ENCODE measurements around the gene RMRP. TPM values are rescaled to one million over a fixed set of nuclear protein-coding genes. Genes with fewer than 3 reads are reported as not detected.
A peak's percentile ranks its signal among the peaks of the same experiment; 100 is the strongest.

Gene RMRP
- total RNA-seq, result over 10,000 TPM; 14,495 to 21,271 TPM
- 10 to 100 TPM in 1 of 3 donors, not detected in 2; 33.0 TPM for polyA plus RNA-seq

DNA sequence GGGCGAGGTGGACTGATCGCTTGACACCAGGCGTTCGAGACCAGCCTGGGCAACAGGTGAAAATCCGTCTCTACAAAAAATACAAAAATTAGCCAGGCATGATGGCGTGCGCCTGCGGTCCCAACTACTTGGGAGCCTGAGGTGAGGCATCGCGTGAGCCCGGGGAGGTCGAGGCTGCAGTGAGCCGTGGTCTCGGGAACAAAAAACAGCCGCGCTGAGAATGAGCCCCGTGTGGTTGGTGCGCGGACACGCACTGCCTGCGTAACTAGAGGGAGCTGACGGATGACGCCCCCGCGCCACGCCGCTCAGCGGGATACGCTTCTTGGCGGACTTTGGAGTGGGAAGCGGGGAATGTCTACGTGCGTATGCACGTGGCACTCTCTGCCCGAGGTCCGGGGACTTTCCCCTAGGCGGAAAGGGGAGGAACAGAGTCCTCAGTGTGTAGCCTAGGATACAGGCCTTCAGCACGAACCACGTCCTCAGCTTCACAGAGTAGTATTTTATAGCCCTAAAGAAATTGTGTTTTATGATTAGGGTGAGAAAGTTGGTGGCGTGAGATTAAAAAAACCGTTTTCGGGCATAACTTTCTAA, at the start of gene RMRP:
RMRP (minus strand) TSS at position 474 of the 591 bp plus-strand sequence.
- Mint-ChIP-seq H3K9me3 (peaks cover 0 to 6% (median 0%) of the 10 kb centered on the region in 9 donors), H3K27ac (peak within 1 kb of the TSS; percentile 94 to 100 (median 98)), H3K27me3 (peaks cover 0 to 5% (median 0%) of the 10 kb centered on the region in 5 donors), H3K4me3 (peak within 1 kb of the TSS; percentile 74 to 94 (median 87)), H3K36me3 (peaks cover 4 to 29% (median 13%) of the 10 kb centered on the region in 3 donors), H3K4me1 (peaks cover 36 to 75% (median 70%) of the 10 kb centered on the region in 4 donors)
- POLR2A ChIA-PET, result interaction anchor here (0.7 to 8.7 kb wide), 20 partner anchors 11 to 1020 kb away, joined by 3 to 180 read pairs (median 6); partner anchors contain the start of genes CREB3, GBA2, RGP1 and SIGMAR1
- peak; percentile 83 to 85 for ATAC-seq
- peak in 9 of 10 donors; percentile 69 to 94 (median 89) for DNase-seq

GRCh38 chr9:35706951-35707350, 49.1 kb upstream of the RMRP start:
- Mint-ChIP-seq H3K36me3 (peaks cover 14 to 60% (median 37%) of the 10 kb centered on the region in 3 donors), H3K27ac (peak overlapping the region in 6 of 10 donors; percentile 21 to 84 (median 70)), H3K4me1 (peaks cover 0 to 10% (median 0%) of the 10 kb centered on the region in 4 donors), H3K27me3 (no peaks in the 10 kb centered on the region), H3K4me3 (no peak overlapping the region), H3K9me3 (no peaks in the 10 kb centered on the region)
- POLR2A ChIA-PET, result interaction anchor here (1.3 to 2.5 kb wide), 3 partner anchors 11 to 49 kb away, joined by 3 to 8 read pairs (median 4); partner anchors contain the start of genes CCDC107 and RMRP
- no peak for DNase-seq
- no peak for ATAC-seq

- Mint-ChIP-seq H3K4me3 (no peak overlapping the region), H3K4me1 (peaks cover 0 to 8% (median 0%) of the 10 kb centered on the region in 4 donors), H3K27me3 (no peaks in the 10 kb centered on the region), H3K27ac (peak overlapping the region in 2 of 10 donors; percentile 29 to 63), H3K36me3 (peaks cover 14 to 49% (median 34%) of the 10 kb centered on the region in 3 donors), H3K9me3 (no peaks in the 10 kb centered on the region)
- DNase-seq (no peak), ATAC-seq (no peak)
- POLR2A ChIA-PET, result interaction anchor here (1.3 to 2.5 kb wide), 2 partner anchors 10 to 48 kb away, joined by 3 to 8 read pairs; partner anchors contain the start of genes CCDC107 and RMRP
Observed at GRCh38 chr9:35705836-35706430, 48.1 kb upstream of the RMRP start.

DNA sequence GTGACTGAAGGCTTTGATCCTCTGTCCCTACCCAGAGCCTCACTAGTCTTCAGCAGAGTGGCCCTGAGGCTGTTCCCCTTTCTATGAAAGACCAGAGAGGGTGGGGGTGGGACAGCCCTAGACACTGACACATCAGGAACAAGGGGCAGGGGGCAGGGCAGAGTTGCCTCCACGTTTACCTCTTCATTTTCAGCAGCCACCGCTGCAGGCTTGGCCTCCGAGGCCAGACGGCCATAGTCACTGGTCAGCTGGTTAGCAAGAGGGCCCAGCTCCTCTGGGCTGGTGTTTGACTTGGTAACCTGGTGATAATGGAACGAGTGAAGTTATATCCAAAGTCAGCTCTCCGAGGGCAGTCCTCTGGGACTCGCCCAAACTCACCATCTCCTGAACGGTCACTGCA, 47.6 kb upstream of the RMRP start:
- DNase-seq (no peak), ATAC-seq (no peak)
- peaks cover 14 to 44% (median 29%) of the 10 kb centered on the region in 3 donors for H3K36me3 Mint-ChIP-seq
- H3K9me3 Mint-ChIP-seq, result no peaks in the 10 kb centered on the region
- peak overlapping the region in 1 of 10 donors; percentile 29 for H3K27ac Mint-ChIP-seq
- H3K4me1 Mint-ChIP-seq, result peaks cover 0 to 8% (median 0%) of the 10 kb centered on the region in 4 donors
- H3K27me3 Mint-ChIP-seq, result no peaks in the 10 kb centered on the region
- H3K4me3 Mint-ChIP-seq, result no peak overlapping the region
- POLR2A ChIA-PET, result interaction anchor here (1.1 to 2.5 kb wide), 2 partner anchors 9 to 55 kb away, joined by 3 to 8 read pairs; partner anchors contain the start of gene SIT1

DNA sequence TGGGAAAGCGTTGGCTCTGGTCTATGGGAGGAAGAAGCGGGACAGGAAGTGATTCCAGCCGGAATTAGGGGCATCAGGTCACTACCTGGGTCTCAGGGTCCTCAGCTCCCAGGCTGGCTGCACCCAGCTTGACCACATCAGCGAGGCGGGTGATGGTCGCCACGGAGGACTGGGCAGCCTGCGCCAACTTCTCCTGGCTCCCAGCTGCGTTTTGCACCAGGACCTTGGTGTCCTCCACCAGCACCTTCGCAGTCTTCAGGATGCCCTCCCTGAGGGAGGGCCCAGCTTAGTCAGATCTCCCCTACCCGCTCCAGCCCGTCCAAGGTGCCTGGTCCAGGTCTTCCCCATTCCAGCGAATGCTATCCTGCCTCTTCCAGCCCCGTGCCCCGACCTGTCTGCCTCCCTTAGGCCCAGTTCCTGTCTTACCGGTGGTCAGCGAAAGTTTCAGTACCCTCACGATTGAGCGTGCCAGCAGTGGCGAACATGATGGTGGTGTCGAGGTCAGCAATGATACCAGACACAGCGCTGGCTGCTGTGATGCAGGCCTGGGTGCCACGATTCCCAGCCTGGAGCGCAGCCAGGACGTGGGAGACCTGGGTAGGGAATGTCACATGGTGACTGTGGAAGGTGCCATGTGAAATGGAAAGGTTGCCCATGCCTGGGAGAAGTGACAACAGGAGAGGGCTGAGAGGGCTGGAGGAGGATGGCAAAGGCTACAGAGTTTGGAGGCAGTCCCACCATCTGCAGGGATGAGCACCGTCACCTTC, 46.3 kb upstream of the RMRP start:
- H3K4me1 Mint-ChIP-seq, result peaks cover 0 to 8% (median 0%) of the 10 kb centered on the region in 4 donors
- H3K9me3 Mint-ChIP-seq, result no peaks in the 10 kb centered on the region
- DNase-seq, result no peak
- POLR2A ChIA-PET, result interaction anchor here (1.2 to 1.9 kb wide), 2 partner anchors 13 to 22 kb away, joined by 4 to 5 read pairs; no protein-coding TSS in a partner anchor
- ATAC-seq, result no peak
- H3K4me3 Mint-ChIP-seq, result no peak overlapping the region
- peaks cover 14 to 37% (median 27%) of the 10 kb centered on the region in 3 donors for H3K36me3 Mint-ChIP-seq
- peak overlapping the region in 2 of 10 donors; percentile 14 to 34 for H3K27ac Mint-ChIP-seq
- H3K27me3 Mint-ChIP-seq, result no peaks in the 10 kb centered on the region

DNA sequence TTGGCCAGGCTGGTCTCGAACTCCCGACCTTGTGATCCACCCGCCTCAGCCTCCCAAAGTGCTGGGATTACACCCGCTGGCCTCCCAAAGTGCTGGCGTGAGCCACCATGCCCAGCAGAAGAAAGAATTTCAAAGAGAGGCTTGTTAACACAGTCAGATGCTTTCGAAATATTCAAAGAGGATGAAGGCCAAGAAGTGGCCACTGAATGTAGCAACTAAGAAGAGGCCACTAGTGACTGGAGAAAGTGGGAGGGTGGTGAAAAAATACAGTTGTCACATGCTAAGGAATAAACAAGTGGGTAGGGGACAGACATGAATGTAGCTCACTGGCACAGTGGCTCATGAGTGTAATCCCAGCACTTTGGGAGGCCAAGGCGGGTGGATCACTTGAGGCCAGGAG, 44.9 kb upstream of the RMRP start:
- DNase-seq (no peak), ATAC-seq (no peak)
- H3K9me3 Mint-ChIP-seq, result no peaks in the 10 kb centered on the region
- no peak overlapping the region for H3K27ac Mint-ChIP-seq
- peaks cover 9 to 27% (median 26%) of the 10 kb centered on the region in 3 donors for H3K36me3 Mint-ChIP-seq
- POLR2A ChIA-PET, result interaction anchor here (1.2 to 1.3 kb wide), 2 partner anchors 11 to 29 kb away, joined by 3 to 4 read pairs; partner anchors contain the start of gene TLN1
- no peaks in the 10 kb centered on the region for H3K27me3 Mint-ChIP-seq
- peaks cover 0 to 8% (median 0%) of the 10 kb centered on the region in 4 donors for H3K4me1 Mint-ChIP-seq
- H3K4me3 Mint-ChIP-seq, result no peak overlapping the region

DNA sequence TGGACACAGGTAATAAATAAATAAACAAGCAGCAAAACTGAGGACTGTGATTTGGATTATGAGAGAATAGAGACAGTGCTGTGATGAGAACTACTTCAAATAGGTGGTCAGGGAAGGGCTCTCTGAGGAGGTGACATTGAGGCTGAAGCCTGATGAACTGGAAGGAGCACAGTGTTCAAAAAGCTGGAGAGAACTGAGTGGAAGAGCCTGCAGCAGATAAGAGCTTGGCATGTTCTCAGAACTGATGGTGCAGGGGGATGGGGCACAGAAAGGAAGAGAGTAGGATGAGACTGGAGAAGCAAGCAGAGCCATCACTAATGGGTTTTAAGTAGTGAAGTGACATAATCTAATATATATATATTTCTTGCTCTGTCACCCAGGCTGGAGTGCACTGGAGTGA, 43.1 kb upstream of the RMRP start:
- Mint-ChIP-seq H3K4me1 (peaks cover 7 to 9% (median 9%) of the 10 kb centered on the region in 4 donors), H3K36me3 (peaks cover 4 to 21% (median 15%) of the 10 kb centered on the region in 3 donors), H3K9me3 (no peaks in the 10 kb centered on the region), H3K27ac (no peak overlapping the region), H3K4me3 (no peak overlapping the region), H3K27me3 (no peaks in the 10 kb centered on the region)
- DNase-seq (no peak), ATAC-seq (no peak)
- POLR2A ChIA-PET, result interaction anchor here (0.5 to 1.2 kb wide), 4 partner anchors 32 to 62 kb away, joined by 3 to 4 read pairs (median 4); partner anchors contain the start of gene CREB3

DNA sequence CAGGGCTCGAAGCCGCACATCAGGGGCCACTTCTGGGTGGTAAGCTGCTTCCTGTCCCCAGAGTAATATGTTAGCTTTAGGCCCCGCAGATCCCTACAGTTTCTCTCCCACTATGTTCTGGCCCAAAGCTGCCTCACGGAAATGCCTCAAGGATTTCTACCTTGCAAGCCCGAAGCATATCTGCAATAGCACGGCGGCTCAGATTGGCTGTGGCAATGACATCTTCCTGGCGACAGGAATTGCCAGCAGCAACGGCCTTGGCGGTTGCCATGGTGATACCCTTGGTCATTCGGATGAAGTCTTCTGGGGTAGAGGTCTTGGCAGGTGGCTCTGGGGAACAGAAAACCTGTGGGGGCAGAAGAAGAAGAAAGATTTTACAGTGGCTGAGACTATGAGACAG, 42.2 kb upstream of the RMRP start:
- Mint-ChIP-seq H3K27me3 (no peaks in the 10 kb centered on the region), H3K36me3 (peaks cover 4 to 16% (median 12%) of the 10 kb centered on the region in 3 donors), H3K4me1 (peaks cover 7 to 9% (median 9%) of the 10 kb centered on the region in 4 donors), H3K4me3 (no peak overlapping the region), H3K27ac (no peak overlapping the region), H3K9me3 (no peaks in the 10 kb centered on the region)
- ATAC-seq (no peak), DNase-seq (no peak)
- POLR2A ChIA-PET, result no interaction called here

GRCh38 chr9:35698231-35698630, 40.4 kb upstream of the RMRP start:
- H3K4me3 Mint-ChIP-seq, result no peak overlapping the region
- peak overlapping the region in 2 of 10 donors; percentile 48 to 56 for H3K27ac Mint-ChIP-seq
- no peaks in the 10 kb centered on the region for H3K9me3 Mint-ChIP-seq
- H3K27me3 Mint-ChIP-seq, result no peaks in the 10 kb centered on the region
- H3K4me1 Mint-ChIP-seq, result peaks cover 7 to 9% (median 9%) of the 10 kb centered on the region in 4 donors
- H3K36me3 Mint-ChIP-seq, result peaks cover 0 to 16% (median 1%) of the 10 kb centered on the region in 3 donors
- ATAC-seq, result no peak
- no peak for DNase-seq
- POLR2A ChIA-PET, result interaction anchor here (0.8 kb wide), 1 partner anchor 40 kb away, joined by 3 read pairs; the partner anchor contains the start of genes CCDC107 and RMRP

DNA sequence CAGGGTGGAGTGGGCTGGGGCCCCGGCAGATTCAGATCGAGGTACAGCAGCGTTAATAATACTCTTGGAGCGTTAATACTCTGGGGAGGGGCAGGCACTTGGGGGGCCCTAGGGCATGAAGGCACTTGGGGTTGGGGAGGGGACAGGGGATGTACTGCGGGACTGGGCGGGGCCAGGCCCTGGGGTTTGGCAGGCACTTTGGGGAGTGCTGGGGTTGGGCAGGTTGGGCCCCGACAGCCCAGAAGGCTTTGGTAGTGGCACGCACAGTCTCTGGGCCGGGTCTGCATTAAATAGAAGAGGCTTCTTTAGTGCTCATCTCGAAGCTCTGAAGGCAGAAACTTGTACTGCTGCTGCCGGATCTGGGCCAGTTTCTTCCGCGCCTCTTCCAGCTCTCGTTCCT, 39.7 kb upstream of the RMRP start:
- no peaks in the 10 kb centered on the region for H3K27me3 Mint-ChIP-seq
- POLR2A ChIA-PET, result interaction anchor here (0.7 to 1.4 kb wide), 3 partner anchors 11 to 81 kb away, joined by 5 to 11 read pairs (median 8); partner anchors contain the start of gene SIT1
- H3K9me3 Mint-ChIP-seq, result no peaks in the 10 kb centered on the region
- no peak for ATAC-seq
- no peak overlapping the region for H3K4me3 Mint-ChIP-seq
- H3K4me1 Mint-ChIP-seq, result peaks cover 7 to 9% (median 9%) of the 10 kb centered on the region in 4 donors
- peaks cover 0 to 16% (median 0%) of the 10 kb centered on the region in 3 donors for H3K36me3 Mint-ChIP-seq
- no peak for DNase-seq
- peak overlapping the region in 3 of 10 donors; percentile 19 to 46 (median 22) for H3K27ac Mint-ChIP-seq

DNA sequence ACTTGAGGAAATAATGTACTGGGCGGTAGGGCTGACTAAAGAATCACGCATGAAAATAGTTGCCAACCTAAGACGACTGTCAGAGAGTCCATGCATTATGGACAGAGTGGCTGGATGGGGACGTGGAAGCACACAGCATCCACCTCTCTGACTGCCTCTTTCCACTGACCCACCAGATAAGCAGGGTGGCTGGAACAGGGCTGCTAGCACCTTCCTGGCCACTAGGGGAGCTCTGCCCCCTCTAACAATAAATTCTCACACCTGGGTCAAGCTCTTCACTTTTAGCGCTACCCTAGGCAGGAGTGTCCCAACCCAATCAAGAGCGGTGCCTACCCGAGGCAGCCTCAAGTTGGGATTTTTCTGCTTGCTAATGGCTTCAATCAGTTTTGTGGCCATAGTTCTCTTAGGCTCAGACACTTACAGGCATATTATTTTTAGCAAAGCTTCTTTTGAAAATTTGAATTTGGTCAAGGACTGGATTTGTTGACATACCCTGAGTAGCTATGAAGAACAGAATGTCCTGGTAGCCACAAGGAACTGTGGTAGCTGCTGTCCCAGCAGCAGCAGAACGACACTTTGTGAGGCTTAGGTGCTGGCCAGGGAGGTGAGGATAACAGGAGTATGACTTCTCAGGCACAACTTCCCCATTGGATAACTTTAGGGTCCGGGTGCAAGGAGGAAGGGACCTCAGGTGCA, 38.8 kb upstream of the RMRP start:
- no peaks in the 10 kb centered on the region for H3K9me3 Mint-ChIP-seq
- H3K27me3 Mint-ChIP-seq, result no peaks in the 10 kb centered on the region
- peaks cover 0 to 16% (median 0%) of the 10 kb centered on the region in 3 donors for H3K36me3 Mint-ChIP-seq
- peak overlapping the region in 1 of 10 donors; percentile 62 for H3K4me3 Mint-ChIP-seq
- peak overlapping the region in 7 of 10 donors; percentile 20 to 83 (median 64) for H3K27ac Mint-ChIP-seq
- H3K4me1 Mint-ChIP-seq, result peaks cover 9 to 14% (median 11%) of the 10 kb centered on the region in 4 donors
- POLR2A ChIA-PET, result interaction anchor here (0.6 to 1.7 kb wide), 12 partner anchors 9 to 92 kb away, joined by 3 to 12 read pairs (median 4); partner anchors contain the start of genes CCDC107, RMRP and SIT1
- ATAC-seq, result peak; percentile 86 to 97
- peak; percentile 22 to 73 (median 50) for DNase-seq

All from naive thymus-derived CD8-positive, alpha-beta T cell (primary cell).